HG02970 (cell line): ENCODE measurements around the gene GTF2A2.

Experiments
- ATAC-seq: cut with Tn5 transposase; IDR thresholded peaks from one replicate; pipeline ENCODE4 v1.9.1; 2021; ENCODE audit warnings: mild to moderate bottlenecking, moderate library complexity, moderate number of reproducible peaks; ENCODE audit not compliant: unreplicated experiment, low FRiP score

GTF2A2 gene

DNA sequence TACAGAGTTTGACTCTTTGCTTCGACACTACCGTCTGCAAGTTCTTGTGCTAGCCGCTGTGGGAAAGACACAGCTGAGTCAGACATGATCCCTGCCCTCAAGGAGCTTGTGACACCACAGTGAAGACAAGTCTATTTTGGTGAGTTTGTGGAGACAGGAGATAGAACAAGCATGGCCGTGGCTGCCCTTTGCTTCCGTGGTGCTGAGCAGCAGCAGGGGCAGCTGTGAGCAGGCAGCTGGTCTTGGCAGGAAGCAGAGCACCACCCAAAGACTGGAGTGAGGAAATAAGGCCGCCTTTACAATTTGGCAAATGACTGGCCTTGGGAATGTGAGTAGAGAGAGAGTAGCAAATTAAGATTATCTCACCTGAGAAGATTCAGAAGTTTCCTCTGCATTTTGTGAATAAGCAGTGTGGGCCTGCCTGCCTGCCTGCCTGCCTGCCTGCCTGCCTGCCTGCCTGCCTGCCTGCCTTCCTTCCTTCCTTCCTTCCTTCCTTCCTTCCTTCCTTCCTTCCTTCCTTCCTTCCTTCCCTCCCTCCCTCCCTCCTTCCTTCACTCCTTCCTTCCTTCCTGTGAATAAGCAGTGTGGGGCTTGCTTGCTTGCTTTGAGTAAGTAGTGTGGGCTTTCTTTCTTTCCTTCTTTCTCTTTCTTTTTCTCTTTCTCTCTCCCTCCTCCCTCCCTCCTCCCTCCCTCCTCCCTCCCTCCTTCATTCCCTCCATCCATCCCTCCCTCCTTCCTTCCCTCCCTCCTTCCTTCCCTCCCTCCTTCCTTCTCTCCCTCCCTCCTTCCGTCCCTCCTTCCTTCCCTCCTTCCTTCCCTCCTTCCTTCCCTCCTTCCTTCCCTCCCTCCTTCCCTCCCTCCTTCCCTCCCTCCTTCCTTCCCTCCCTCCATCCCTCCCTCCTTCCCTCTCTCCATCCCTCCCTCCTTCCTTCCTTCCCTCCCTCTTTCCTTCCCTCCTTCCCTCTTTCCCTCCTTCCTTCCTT, 47.3 kb downstream of the GTF2A2 start:
- no peak for ATAC-seq

GRCh38 chr15:59605994-59606393, 51.3 kb downstream of the GTF2A2 start:
- ATAC-seq, result no peak

DNA sequence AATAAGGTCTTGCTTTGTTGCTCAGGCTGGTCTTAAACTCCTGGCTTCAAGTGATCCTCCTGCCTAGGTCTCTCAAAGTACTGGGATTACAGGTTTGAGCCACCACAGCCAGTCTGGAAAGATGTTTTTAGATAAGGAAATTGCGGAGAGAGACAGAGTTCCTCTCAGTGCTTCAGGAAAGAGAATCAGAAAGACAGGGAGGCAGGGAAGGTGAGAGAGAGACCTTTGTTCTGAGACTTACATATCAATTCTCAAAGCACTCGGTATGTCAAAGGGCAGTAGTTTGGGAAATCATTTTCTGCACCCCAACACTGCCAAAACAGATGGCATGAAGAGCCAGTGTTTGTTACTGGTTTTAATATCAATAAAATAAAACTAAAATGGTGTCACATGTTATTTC, 58.9 kb downstream of the GTF2A2 start:
- no peak for ATAC-seq

DNA sequence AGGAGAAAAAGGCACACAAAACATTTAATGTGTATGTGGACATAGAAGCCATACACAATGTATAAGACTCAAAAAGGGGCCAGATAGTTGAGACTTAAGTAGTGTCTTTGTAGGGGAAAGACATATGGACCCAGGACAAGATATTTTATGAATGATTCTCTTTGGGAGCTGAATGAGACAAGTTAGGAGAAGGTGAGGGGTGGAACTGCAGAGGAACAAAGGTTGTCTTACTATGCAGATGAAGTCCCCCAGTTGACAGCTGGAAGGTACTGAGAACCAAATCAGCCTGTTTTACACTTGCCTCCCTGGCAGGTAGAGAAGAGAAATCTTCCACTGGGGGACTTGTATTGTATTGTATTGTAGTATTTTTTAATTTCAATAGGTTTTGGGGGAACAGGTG, 60.7 kb downstream of the GTF2A2 start:
- no peak for ATAC-seq

DNA sequence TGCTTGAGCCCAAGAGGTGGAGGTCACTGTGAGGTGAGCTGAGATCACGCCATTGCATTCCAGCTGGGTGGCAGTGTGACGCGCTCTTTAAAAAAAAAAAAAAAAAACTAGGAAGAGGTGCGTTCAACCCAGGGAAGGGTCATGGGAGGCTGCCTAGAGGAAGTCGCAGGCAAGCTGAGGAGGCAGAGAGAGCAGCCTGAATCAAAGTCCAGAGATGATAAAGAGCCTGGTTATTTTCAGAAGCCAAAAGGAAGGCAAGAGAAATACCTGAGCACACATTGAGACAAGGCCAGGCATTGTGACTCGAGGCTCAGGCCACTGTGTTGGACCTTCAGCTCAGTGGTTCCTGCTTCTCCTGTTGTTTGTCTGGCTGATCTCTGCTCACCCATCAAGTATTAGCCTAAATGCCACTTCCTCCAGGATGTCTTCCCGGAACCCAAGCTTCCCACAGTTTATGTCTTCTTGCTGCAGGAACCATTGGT, 61.8 kb downstream of the GTF2A2 start:
- ATAC-seq, result no peak

- ATAC-seq, result no peak
Observed at GRCh38 chr15:59594991-59595390, 62.3 kb downstream of the GTF2A2 start.

GRCh38 chr15:59594493-59594942, 62.8 kb downstream of the GTF2A2 start:
- ATAC-seq, result no peak

GRCh38 chr15:59591356-59591755, 66.0 kb downstream of the GTF2A2 start:
- ATAC-seq, result no peak

GRCh38 chr15:59590027-59590426, 67.3 kb downstream of the GTF2A2 start:
- ATAC-seq, result no peak
